Measurements from ENCODE around the gene UBTF.
A peak's percentile ranks its signal among the peaks of the same experiment; 100 is the strongest.

UBTF gene

DNA sequence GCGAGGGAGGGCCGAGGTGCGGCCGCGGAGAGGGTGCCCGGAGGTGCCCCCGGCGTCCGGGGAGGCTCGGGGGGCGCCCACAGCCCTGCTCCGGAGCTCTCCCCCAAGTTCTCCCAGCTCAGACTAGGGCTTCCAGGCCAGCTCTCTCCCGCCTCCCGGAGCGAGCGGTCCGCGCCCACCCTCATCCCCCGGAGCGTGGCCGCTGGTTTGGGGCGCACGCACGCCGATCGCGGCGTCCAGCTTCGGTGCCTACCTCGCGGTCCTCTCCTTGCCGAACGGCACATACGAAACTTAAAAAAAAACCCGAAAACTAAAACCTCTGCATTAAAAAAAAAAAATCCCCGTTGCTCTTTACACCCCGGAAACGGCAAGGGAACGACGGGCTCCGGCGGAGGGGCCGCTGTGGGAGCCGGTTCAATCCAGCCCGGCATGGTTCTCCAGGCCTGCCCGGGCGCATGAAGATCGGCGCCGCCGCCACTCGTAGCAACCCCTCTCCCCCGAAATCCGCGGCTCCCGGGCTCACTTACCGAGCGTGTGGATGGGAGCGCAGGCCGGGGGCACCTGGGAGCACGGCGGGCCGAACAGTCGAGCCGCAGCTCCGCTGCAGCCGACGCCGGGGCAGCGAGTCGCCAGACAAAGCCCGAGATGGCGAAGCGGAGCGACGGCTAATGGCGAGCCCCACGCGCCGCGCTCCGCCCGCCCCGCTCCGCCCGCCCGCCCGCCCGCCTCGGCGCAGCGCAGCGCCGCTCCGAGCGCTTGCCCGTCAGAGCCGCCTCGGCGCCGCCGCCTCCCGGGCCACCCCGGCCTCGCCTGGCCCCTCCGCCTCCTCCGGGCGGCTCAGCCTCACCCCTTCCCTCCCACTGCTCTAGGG lies 973 bp upstream of the UBTF start (continued):
- no peak for TF ChIP-seq ZNF510 (tag by site-specific recombination; IDR thresholded peaks at IDR 0.05; ENCODE audit: insufficient replicate concordance)
- TF ChIP-seq ZNF610 (tag by site-specific recombination; IDR thresholded peaks at IDR 0.05; ENCODE audit: borderline replicate concordance): no peak
- TF ChIP-seq, protein P1, sequence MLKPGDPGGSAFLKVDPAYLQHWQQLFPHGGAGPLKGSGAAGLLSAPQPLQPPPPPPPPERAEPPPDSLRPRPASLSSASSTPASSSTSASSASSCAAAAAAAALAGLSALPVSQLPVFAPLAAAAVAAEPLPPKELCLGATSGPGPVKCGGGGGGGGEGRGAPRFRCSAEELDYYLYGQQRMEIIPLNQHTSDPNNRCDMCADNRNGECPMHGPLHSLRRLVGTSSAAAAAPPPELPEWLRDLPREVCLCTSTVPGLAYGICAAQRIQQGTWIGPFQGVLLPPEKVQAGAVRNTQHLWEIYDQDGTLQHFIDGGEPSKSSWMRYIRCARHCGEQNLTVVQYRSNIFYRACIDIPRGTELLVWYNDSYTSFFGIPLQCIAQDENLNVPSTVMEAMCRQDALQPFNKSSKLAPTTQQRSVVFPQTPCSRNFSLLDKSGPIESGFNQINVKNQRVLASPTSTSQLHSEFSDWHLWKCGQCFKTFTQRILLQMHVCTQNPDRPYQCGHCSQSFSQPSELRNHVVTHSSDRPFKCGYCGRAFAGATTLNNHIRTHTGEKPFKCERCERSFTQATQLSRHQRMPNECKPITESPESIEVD (tag by site-specific recombination; IDR thresholded peaks at IDR 0.05): no peak
- no peak for TF ChIP-seq ZNF433 (tag by site-specific recombination; IDR thresholded peaks at IDR 0.05; ENCODE audit: low read depth)
- TF ChIP-seq MYNN (tag by site-specific recombination; IDR thresholded peaks at IDR 0.05; ENCODE audit: borderline replicate concordance): no peak
- TF ChIP-seq ZNF341 (tag by site-specific recombination; IDR thresholded peaks at IDR 0.05; ENCODE audit: low read depth): peak; percentile 46; the same call in 1 of the 2 replicates
- no peak for TF ChIP-seq ZNF274 (IDR thresholded peaks at IDR 0.05; ENCODE audit: low read length)
- TF ChIP-seq ZNF274 (tag by site-specific recombination; IDR thresholded peaks at IDR 0.05; ENCODE audit: borderline replicate concordance): no peak
- TF ChIP-seq ZNF19 (tag by site-specific recombination; IDR thresholded peaks at IDR 0.05; ENCODE audit: low read depth): no peak
- TF ChIP-seq KLF8 (tag by site-specific recombination; IDR thresholded peaks at IDR 0.05): peak; percentile 31; the same call in 1 of the 2 replicates
- no peak for TF ChIP-seq ZNF155 (tag by site-specific recombination; IDR thresholded peaks at IDR 0.05)
- TF ChIP-seq, protein P2, sequence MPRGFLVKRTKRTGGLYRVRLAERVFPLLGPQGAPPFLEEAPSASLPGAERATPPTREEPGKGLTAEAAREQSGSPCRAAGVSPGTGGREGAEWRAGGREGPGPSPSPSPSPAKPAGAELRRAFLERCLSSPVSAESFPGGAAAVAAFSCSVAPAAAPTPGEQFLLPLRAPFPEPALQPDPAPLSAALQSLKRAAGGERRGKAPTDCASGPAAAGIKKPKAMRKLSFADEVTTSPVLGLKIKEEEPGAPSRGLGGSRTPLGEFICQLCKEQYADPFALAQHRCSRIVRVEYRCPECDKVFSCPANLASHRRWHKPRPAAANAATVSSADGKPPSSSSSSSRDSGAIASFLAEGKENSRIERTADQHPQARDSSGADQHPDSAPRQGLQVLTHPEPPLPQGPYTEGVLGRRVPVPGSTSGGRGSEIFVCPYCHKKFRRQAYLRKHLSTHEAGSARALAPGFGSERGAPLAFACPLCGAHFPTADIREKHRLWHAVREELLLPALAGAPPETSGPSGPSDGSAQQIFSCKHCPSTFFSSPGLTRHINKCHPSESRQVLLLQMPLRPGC (tag by site-specific recombination; IDR thresholded peaks at IDR 0.05): no peak
- no peak for TF ChIP-seq ZNF707 (tag by site-specific recombination; IDR thresholded peaks at IDR 0.05)
- TF ChIP-seq, protein P3, sequence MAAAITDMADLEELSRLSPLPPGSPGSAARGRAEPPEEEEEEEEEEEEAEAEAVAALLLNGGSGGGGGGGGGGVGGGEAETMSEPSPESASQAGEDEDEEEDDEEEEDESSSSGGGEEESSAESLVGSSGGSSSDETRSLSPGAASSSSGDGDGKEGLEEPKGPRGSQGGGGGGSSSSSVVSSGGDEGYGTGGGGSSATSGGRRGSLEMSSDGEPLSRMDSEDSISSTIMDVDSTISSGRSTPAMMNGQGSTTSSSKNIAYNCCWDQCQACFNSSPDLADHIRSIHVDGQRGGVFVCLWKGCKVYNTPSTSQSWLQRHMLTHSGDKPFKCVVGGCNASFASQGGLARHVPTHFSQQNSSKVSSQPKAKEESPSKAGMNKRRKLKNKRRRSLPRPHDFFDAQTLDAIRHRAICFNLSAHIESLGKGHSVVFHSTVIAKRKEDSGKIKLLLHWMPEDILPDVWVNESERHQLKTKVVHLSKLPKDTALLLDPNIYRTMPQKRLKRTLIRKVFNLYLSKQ (tag by site-specific recombination; IDR thresholded peaks at IDR 0.05; ENCODE audit: borderline replicate concordance): no peak
- no peak for TF ChIP-seq RBAK (tag by site-specific recombination; IDR thresholded peaks at IDR 0.05)
- TF ChIP-seq ZXDB (tag by site-specific recombination; IDR thresholded peaks at IDR 0.05): peak; percentile 36; the same call in 1 of the 2 replicates
- no peak for TF ChIP-seq SALL2 (tag by site-specific recombination; IDR thresholded peaks at IDR 0.05; ENCODE audit: borderline replicate concordance)
- TF ChIP-seq, protein P4, sequence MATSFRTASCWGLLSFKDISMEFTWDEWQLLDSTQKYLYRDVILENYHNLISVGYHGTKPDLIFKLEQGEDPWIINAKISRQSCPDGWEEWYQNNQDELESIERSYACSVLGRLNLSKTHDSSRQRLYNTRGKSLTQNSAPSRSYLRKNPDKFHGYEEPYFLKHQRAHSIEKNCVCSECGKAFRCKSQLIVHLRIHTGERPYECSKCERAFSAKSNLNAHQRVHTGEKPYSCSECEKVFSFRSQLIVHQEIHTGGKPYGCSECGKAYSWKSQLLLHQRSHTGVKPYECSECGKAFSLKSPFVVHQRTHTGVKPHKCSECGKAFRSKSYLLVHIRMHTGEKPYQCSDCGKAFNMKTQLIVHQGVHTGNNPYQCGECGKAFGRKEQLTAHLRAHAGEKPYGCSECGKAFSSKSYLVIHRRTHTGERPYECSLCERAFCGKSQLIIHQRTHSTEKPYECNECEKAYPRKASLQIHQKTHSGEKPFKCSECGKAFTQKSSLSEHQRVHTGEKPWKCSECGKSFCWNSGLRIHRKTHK (tag by site-specific recombination; IDR thresholded peaks at IDR 0.05): no peak
- TF ChIP-seq ZNF768 (tag by site-specific recombination; IDR thresholded peaks at IDR 0.05): no peak
- TF ChIP-seq, protein P5, sequence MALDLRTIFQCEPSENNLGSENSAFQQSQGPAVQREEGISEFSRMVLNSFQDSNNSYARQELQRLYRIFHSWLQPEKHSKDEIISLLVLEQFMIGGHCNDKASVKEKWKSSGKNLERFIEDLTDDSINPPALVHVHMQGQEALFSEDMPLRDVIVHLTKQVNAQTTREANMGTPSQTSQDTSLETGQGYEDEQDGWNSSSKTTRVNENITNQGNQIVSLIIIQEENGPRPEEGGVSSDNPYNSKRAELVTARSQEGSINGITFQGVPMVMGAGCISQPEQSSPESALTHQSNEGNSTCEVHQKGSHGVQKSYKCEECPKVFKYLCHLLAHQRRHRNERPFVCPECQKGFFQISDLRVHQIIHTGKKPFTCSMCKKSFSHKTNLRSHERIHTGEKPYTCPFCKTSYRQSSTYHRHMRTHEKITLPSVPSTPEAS (tag by site-specific recombination; IDR thresholded peaks at IDR 0.05): no peak
- TF ChIP-seq, protein P6, sequence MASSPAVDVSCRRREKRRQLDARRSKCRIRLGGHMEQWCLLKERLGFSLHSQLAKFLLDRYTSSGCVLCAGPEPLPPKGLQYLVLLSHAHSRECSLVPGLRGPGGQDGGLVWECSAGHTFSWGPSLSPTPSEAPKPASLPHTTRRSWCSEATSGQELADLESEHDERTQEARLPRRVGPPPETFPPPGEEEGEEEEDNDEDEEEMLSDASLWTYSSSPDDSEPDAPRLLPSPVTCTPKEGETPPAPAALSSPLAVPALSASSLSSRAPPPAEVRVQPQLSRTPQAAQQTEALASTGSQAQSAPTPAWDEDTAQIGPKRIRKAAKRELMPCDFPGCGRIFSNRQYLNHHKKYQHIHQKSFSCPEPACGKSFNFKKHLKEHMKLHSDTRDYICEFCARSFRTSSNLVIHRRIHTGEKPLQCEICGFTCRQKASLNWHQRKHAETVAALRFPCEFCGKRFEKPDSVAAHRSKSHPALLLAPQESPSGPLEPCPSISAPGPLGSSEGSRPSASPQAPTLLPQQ (tag by site-specific recombination; IDR thresholded peaks at IDR 0.05): no peak
- no peak for TF ChIP-seq ZNF48 (tag by site-specific recombination; IDR thresholded peaks at IDR 0.05)
- no peak for TF ChIP-seq ZNF112 (tag by site-specific recombination; IDR thresholded peaks at IDR 0.05)
- no peak for TF ChIP-seq ZNF157 (tag by site-specific recombination; IDR thresholded peaks at IDR 0.05)
- 0 out of 2 replicates have a peak, but pooled peaks have one; percentile 24 for TF ChIP-seq KLF9 (tag by site-specific recombination; IDR thresholded peaks at IDR 0.05; ENCODE audit: low read depth)
- TF ChIP-seq, protein P7, sequence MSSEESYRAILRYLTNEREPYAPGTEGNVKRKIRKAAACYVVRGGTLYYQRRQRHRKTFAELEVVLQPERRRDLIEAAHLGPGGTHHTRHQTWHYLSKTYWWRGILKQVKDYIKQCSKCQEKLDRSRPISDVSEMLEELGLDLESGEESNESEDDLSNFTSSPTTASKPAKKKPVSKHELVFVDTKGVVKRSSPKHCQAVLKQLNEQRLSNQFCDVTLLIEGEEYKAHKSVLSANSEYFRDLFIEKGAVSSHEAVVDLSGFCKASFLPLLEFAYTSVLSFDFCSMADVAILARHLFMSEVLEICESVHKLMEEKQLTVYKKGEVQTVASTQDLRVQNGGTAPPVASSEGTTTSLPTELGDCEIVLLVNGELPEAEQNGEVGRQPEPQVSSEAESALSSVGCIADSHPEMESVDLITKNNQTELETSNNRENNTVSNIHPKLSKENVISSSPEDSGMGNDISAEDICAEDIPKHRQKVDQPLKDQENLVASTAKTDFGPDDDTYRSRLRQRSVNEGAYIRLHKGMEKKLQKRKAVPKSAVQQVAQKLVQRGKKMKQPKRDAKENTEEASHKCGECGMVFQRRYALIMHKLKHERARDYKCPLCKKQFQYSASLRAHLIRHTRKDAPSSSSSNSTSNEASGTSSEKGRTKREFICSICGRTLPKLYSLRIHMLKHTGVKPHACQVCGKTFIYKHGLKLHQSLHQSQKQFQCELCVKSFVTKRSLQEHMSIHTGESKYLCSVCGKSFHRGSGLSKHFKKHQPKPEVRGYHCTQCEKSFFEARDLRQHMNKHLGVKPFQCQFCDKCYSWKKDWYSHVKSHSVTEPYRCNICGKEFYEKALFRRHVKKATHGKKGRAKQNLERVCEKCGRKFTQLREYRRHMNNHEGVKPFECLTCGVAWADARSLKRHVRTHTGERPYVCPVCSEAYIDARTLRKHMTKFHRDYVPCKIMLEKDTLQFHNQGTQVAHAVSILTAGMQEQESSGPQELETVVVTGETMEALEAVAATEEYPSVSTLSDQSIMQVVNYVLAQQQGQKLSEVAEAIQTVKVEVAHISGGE (tag by site-specific recombination; conservative IDR thresholded peaks at IDR 0.05; ENCODE audit: low read depth): peak; percentile 43; the same call in 1 of the 2 replicates

All from HEK293 (cell line).